Stimulated activated naive B cell treated with anti-CD40 and anti-IgM and Interleukin-4, amounts not matched to agents 10 μg/mL and 1 μg/mL and 100 μg/mL, for 72 hours (primary cell): Measurements from ENCODE around the gene CCDC78.

Experiments used
- ATAC-seq, 2 donors: fragments of 150-1000 bp; cut with Tn5 transposase; replicated peaks; 2 replicates each; pipeline ENCODE4 v1.10.0; 2021; ENCODE audit warnings: moderate library complexity in 1 of 2
- DNase-seq: peaks from one replicate; pipeline ENCODE4 v3.0.0; 2021
- H3K27ac Mint-ChIP-seq: one replicate; pipeline ENCODE4 v1.8.0; 2022; ENCODE audit warnings: mild to moderate bottlenecking, mixed read lengths
- H3K27me3 Mint-ChIP-seq, 2 donors: one replicate each; pipeline ENCODE4 v1.8.0; 2022; ENCODE audit warnings: mixed read lengths in 2 of 2
- H3K36me3 Mint-ChIP-seq, 2 donors: one replicate each; pipeline ENCODE4 v1.8.0; 2022; ENCODE audit warnings: mixed read lengths in 2 of 2, mild to moderate bottlenecking in 1 of 2
- H3K4me1 Mint-ChIP-seq, 2 donors: one replicate each; pipeline ENCODE4 v1.8.0; 2022; ENCODE audit warnings: mixed read lengths in 2 of 2, mild to moderate bottlenecking in 1 of 2
- H3K4me3 Mint-ChIP-seq, 2 donors: one replicate each; pipeline ENCODE4 v1.8.0; 2022; ENCODE audit warnings: mild to moderate bottlenecking in 2 of 2, mixed read lengths in 2 of 2, moderate library complexity in 1 of 2
- H3K9me3 Mint-ChIP-seq, 2 donors: one replicate each; pipeline ENCODE4 v1.8.0; 2022; ENCODE audit warnings: mixed read lengths in 2 of 2, mild to moderate bottlenecking in 1 of 2

The CCDC78 gene

DNA sequence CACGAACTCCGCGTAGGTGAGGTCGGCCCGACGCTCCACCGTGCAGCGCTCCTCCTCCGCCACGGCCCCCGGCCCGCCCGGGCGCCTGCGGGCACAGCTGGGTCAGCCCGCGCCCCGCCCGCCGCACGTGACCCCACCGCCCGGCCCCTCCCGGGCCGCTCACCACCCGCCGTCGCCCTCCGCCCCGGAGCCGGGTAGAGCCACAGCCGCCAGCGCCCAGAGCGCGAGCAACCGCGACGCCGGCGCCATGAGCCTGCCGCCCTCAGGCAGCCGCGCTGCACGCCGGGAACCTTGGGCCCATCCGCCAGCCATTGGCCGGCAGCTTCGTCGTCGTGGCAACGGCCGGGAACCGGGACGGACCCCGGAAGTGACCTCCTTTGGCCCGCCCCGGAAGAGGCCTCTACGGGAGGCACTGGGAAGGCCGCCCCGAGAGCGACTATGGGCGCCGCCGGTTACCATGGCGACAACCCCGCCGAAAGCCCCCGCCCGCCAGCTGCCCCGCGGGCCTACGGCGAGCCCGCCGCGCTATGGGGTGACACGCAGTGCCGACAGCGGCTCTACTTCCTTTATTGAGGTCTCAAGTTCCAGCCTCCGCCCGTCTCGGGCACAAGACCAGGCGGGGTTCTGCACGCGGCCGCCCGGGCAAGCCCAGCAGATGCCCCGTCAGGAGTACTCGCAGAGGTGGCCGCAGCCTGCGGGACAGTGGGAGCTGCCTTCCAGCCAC lies 42.0 kb downstream of the CCDC78 start, which contains the start of gene JMJD8:
TSS of gene JMJD8 (minus strand) at position 264 of the 724 bp plus-strand sequence. CDS start at position 249, 15 bp downstream.
- ATAC-seq (peak; percentile 81 to 82), DNase-seq (peak; percentile 97)
- Mint-ChIP-seq H3K9me3 (no peaks in the 10 kb centered on the region), H3K36me3 (peaks cover 23 to 47% of the 10 kb centered on the region in 2 donors), H3K27me3 (no peaks in the 10 kb centered on the region), H3K27ac (peak within 1 kb of the TSS; percentile 92), H3K4me3 (peak within 1 kb of the TSS; percentile 86 to 91), H3K4me1 (peaks cover 28 to 67% of the 10 kb centered on the region in 2 donors)

DNA sequence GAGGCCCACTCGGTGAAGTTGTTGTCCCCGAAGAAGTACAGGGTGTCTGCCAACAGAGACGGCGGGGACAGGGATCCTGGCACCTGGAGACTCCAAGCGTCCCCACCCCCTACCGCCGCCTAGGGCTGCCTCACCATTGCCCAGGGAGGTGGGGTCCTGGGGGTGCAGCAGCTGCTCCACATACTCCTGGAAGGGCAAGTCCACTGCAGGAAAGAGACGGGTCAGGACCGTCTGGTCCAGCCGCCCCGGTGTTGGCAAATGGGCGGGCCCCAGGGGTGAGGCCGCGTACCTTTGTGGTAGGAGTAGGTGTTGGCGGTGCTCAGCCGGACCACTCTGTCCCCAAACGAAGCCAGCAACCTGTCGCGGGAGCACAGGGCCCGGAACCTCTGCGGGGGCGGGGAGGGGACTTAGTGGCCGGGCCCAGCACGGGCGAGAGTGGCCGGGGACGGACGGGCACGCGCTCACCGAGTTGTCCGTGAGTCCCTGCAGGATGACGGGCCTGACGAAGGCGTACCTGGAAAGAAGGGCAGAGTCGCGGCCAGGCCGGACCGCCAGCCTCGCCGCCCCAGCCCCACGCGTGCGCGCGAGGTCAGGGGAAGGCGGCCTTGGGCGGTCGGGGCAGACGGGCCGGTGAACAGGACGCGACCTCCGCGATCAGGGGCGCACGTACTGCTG lies 42.7 kb downstream of the CCDC78 start:
- Mint-ChIP-seq H3K36me3 (peaks cover 23 to 47% of the 10 kb centered on the region in 2 donors), H3K4me3 (peak overlapping the region; percentile 85 to 91), H3K4me1 (peaks cover 26 to 66% of the 10 kb centered on the region in 2 donors), H3K27ac (peak overlapping the region; percentile 92), H3K9me3 (no peaks in the 10 kb centered on the region), H3K27me3 (no peaks in the 10 kb centered on the region)
- no peak for DNase-seq
- ATAC-seq, result no peak

DNA sequence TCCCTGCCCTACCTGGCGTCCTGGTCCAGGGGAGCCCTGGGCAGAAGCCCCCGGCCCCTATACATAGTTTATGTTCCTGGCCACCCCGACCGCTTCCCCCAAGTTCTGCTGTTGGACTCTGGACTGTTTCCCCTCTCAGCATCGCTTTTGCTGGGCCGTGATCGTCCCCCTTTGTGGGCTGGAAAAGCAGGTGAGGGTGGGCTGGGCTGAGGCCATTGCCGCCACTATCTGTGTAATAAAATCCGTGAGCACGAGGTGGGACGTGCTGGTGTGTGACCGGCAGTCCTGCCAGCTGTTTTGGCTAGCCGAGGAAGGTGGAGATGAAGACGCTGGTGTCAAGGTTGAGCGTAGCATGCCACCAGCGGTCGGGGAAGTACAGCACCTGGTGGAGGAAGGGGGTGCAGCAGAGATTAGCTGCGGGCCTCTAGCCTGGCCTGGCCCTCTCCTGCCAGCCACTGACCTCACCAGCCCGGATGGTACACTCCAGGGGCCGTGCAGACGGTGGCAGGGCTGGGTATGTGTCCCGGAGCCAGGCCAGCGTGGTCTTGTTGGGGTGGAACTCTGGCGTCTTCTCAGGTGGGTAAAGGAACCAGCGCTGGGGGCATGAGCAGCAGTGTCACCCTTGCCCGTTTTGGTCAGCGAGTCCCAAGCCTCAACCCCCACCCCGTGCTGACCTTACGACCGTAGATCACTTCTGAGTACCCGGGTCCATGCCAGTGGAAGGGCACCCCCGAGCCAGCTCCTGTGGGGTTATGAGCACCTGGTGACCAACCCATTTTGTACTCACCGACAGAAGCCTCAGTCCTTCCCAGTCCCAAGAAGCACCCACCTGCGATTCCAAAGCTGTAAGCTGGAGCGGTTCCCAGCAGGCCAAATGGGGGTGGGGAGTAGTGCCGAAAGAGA lies 43.5 kb downstream of the CCDC78 start:
- ATAC-seq (no peak), DNase-seq (no peak)
- peak overlapping the region; percentile 85 to 91 for H3K4me3 Mint-ChIP-seq
- peak overlapping the region; percentile 54 for H3K27ac Mint-ChIP-seq
- H3K4me1 Mint-ChIP-seq, result peaks cover 27 to 60% of the 10 kb centered on the region in 2 donors
- peaks cover 23 to 47% of the 10 kb centered on the region in 2 donors for H3K36me3 Mint-ChIP-seq
- H3K9me3 Mint-ChIP-seq, result no peaks in the 10 kb centered on the region
- peaks cover 0 to 4% of the 10 kb centered on the region in 2 donors for H3K27me3 Mint-ChIP-seq

DNA sequence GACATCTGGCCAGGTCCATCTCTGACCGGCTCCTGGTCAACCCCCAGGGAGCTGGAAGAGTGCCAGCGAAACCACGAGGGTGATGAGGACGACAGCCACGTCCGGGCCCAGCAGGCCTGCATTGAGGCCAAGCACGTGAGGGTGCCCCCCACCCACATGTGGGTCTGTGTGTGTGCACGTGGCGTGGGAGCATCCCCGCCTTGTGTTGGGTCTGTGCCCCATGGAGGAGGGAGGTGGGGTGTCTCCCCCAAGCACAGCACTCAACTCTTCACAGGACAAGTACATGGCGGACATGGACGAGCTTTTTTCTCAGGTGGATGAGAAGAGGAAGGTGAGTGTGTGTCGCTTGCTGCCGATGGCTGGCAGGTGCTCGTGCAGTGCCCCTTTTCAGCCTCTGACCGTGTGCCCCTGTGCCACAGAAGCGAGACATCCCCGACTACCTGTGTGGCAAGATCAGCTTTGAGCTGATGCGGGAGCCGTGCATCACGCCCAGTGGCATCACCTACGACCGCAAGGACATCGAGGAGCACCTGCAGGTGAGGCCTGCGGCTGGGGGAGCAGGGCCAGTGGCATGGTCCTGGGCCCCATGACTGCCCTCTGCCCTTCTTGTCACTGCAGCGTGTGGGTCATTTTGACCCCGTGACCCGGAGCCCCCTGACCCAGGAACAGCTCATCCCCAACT lies 44.4 kb downstream of the CCDC78 start:
- peaks cover 29 to 60% of the 10 kb centered on the region in 2 donors for H3K4me1 Mint-ChIP-seq

GRCh38 chr16:680967-681745 lies 45.1 kb downstream of the CCDC78 start:
- DNase-seq (no peak), ATAC-seq (no peak)
- Mint-ChIP-seq H3K27ac (peak overlapping the region; percentile 79), H3K27me3 (peaks cover 6 to 16% of the 10 kb centered on the region in 2 donors), H3K4me1 (peaks cover 30 to 58% of the 10 kb centered on the region in 2 donors), H3K36me3 (peaks cover 21 to 43% of the 10 kb centered on the region in 2 donors), H3K9me3 (no peaks in the 10 kb centered on the region), H3K4me3 (peak overlapping the region; percentile 78 to 91)

More for the DNA sequence above, 44.4 kb downstream of the CCDC78 start:
- DNase-seq (no peak), ATAC-seq (no peak)
- peak overlapping the region; percentile 78 to 91 for H3K4me3 Mint-ChIP-seq
- peak overlapping the region; percentile 79 for H3K27ac Mint-ChIP-seq
- peaks cover 21 to 47% of the 10 kb centered on the region in 2 donors for H3K36me3 Mint-ChIP-seq
- H3K27me3 Mint-ChIP-seq, result peaks cover 2 to 13% of the 10 kb centered on the region in 2 donors
- no peaks in the 10 kb centered on the region for H3K9me3 Mint-ChIP-seq

GRCh38 chr16:680625-680945 lies 45.7 kb downstream of the CCDC78 start:
- Mint-ChIP-seq H3K27ac (no peak overlapping the region), H3K4me1 (peaks cover 29 to 52% of the 10 kb centered on the region in 2 donors), H3K9me3 (no peaks in the 10 kb centered on the region), H3K36me3 (peaks cover 21 to 37% of the 10 kb centered on the region in 2 donors), H3K27me3 (peaks cover 6 to 16% of the 10 kb centered on the region in 2 donors), H3K4me3 (peak overlapping the region; percentile 89 to 91)
- ATAC-seq, result no peak
- DNase-seq, result no peak

DNA sequence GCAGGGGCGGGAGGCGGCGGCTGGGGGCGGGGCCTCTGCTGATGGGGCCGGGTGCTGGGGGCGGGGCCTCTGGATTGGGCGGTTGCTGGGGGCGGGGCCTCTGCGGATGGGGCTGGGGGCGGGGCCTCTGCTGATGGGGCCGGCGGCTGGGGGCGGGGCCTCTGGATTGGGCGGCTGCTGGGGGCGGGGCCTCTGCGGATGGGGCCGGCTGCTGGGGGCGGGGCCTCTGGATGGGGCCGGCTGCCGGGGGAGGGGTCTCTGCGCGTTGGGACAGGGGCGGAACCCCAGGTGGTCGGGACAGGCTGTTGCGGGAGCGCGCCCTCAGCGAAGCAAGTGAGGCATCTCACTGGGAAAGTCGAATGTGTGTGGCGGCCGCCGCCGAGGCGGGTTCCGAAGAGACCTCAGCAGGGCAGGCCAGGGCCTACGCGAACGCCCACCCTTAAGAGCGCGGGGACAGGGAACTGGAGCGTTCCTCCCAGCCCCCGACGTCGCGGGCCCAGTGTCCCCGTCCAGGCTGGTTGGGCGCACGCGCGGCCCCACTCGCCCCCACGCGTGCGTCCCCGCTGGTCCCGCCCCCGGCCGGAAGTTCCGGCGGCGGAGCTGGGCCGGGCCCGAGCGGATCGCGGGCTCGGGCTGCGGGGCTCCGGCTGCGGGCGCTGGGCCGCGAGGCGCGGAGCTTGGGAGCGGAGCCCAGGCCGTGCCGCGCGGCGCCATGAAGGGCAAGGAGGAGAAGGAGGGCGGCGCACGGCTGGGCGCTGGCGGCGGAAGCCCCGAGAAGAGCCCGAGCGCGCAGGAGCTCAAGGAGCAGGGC lies 46.2 kb downstream of the CCDC78 start, which contains the start of gene STUB1:
TSS of gene STUB1 (plus strand) at position 597 of the 811 bp plus-strand sequence. CDS start at position 713, 116 bp downstream.
- Mint-ChIP-seq H3K4me1 (peaks cover 33 to 55% of the 10 kb centered on the region in 2 donors), H3K36me3 (peaks cover 21 to 36% of the 10 kb centered on the region in 2 donors), H3K27me3 (peaks cover 10 to 21% of the 10 kb centered on the region in 2 donors), H3K9me3 (no peaks in the 10 kb centered on the region), H3K27ac (peak within 1 kb of the TSS; percentile 94), H3K4me3 (peak within 1 kb of the TSS; percentile 89 to 91)
- ATAC-seq, result peak; percentile 53 to 64
- peak; percentile 83 for DNase-seq

GRCh38 chr16:678858-679813 lies 47.1 kb downstream of the CCDC78 start:
- peaks cover 13 to 25% of the 10 kb centered on the region in 2 donors for H3K27me3 Mint-ChIP-seq
- DNase-seq (peak; percentile 30), ATAC-seq (peak; percentile 12 to 15)
- H3K4me1 Mint-ChIP-seq, result peaks cover 34 to 51% of the 10 kb centered on the region in 2 donors
- peaks cover 22 to 35% of the 10 kb centered on the region in 2 donors for H3K36me3 Mint-ChIP-seq
- peak overlapping the region; percentile 82 for H3K27ac Mint-ChIP-seq
- H3K4me3 Mint-ChIP-seq, result peak overlapping the region; percentile 88 to 91
- no peaks in the 10 kb centered on the region for H3K9me3 Mint-ChIP-seq

DNA sequence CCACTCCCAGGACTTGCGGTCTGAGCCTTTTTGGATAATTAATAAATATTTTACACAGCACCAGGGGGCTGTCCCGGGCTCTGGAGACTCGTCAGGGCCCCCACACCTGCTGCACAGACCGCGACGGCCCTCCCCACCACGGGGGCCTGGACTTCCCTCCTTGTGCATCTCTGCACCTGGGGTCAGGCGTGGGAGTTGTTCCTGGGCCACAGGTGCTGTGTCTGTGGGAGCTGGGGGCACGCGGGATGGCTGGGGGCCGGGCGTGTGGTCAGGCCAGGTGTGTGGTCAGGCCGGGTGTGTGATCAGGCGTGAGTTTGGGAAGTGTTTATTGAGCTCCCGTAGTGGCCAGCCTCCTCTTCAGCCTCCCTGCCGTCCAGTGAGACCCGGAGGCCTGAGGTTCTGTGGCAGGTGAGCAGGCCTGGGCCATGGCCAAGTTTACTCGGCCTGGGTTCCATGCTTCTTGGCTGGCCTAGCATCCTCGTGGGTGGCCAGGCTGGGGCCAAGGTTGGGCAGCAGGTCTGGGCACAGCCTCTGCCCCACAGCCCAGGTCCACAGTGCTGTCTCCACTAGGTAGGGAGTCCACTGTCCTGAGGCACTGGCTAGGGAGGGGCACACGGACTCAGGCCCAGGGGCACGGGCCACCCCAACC lies 47.9 kb downstream of the CCDC78 start:
- H3K36me3 Mint-ChIP-seq, result peaks cover 22 to 36% of the 10 kb centered on the region in 2 donors
- ATAC-seq, result no peak
- H3K27me3 Mint-ChIP-seq, result peaks cover 13 to 25% of the 10 kb centered on the region in 2 donors
- H3K9me3 Mint-ChIP-seq, result no peaks in the 10 kb centered on the region
- H3K4me1 Mint-ChIP-seq, result peaks cover 31 to 46% of the 10 kb centered on the region in 2 donors
- H3K27ac Mint-ChIP-seq, result no peak overlapping the region
- peak overlapping the region in 1 of 2 donors; percentile 44 for H3K4me3 Mint-ChIP-seq
- DNase-seq, result no peak

DNA sequence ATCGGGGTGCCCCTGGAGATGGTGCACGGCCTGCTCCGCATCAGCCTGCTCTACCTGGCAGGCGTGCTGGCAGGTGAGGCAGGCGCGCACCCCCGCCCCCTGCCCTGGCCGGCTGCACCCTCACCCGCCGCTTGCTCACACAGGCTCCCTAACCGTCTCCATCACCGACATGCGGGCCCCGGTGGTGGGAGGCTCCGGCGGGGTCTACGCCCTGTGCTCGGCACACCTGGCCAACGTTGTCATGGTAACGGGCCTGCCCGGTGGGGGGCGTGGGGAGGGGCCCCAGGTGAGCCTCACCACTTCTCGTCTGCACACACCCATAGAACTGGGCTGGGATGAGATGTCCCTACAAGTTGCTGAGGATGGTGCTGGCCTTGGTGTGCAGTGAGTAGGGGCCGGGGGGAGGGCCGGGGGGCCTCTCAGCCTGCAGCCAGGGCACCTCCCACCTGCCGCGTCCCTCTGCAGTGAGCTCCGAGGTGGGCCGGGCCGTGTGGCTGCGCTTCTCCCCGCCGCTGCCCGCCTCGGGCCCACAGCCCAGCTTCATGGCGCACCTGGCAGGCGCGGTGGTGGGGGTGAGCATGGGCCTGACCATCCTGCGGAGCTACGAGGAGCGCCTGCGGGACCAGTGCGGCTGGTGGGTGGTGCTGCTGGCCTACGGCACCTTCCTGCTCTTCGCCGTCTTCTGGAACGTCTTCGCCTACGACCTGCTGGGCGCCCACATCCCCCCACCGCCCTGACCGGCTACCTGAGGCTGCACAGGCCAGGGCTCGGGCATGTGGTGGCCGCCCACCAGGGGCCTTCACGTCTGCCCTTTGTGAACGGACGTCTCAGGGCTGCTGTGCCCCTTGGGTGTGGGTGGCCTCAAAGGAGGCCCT lies 48.7 kb downstream of the CCDC78 start:
- peaks cover 13 to 25% of the 10 kb centered on the region in 2 donors for H3K27me3 Mint-ChIP-seq
- no peak for ATAC-seq
- peaks cover 29 to 38% of the 10 kb centered on the region in 2 donors for H3K4me1 Mint-ChIP-seq
- peaks cover 24 to 34% of the 10 kb centered on the region in 2 donors for H3K36me3 Mint-ChIP-seq
- DNase-seq, result no peak
- H3K9me3 Mint-ChIP-seq, result no peaks in the 10 kb centered on the region
- H3K27ac Mint-ChIP-seq, result no peak overlapping the region
- no peak overlapping the region for H3K4me3 Mint-ChIP-seq
